ENCODE results near the gene PEA15. TPM values are rescaled to one million over a fixed set of nuclear protein-coding genes. Genes with fewer than 3 reads are reported as not detected.

Gene PEA15
- total and polyA plus RNA-seq, 7 experiments from 2014 or later = 4.7 to 38.6 (median 13.2) TPM

GRCh38 chr1:160177231-160177630 is 28.0 kb upstream of the PEA15 start:
- H3K36me3 ChIP-seq (ENCODE audit: control insufficient read depth in 2 of 3, insufficient read depth in 3 of 3, low read length in 3 of 3) = no peaks in the 10 kb centered on the region
- H3K36me3 Mint-ChIP-seq = no peaks in the 10 kb centered on the region
- peak overlapping the region in 1 of 9 donors; percentile 69 for H3K27ac Mint-ChIP-seq
- H3K9me3 ChIP-seq (ENCODE audit: control insufficient read depth in 2 of 3, low read length in 3 of 3) = no peaks in the 10 kb centered on the region
- DNase-seq = no peak
- H3K4me1 ChIP-seq (ENCODE audit: control insufficient read depth in 2 of 2, insufficient read depth in 2 of 2, low read length in 2 of 2) = no peaks in the 10 kb centered on the region
- intact Hi-C loops (cut with micrococcal nuclease) = no loop called here
- peaks cover 0 to 4% (median 0%) of the 10 kb centered on the region in 7 donors for H3K4me1 Mint-ChIP-seq
- no peak overlapping the region for H3K27ac ChIP-seq (ENCODE audit: low read depth, low read length)
- no peak overlapping the region for H3K4me3 Mint-ChIP-seq
- H3K27me3 Mint-ChIP-seq = peaks cover 0 to 27% (median 9%) of the 10 kb centered on the region in 5 donors
- H3K27me3 ChIP-seq (ENCODE audit: control insufficient read depth in 2 of 2, insufficient read depth in 2 of 2, low read length in 2 of 2) = no peaks in the 10 kb centered on the region
- peaks cover 0 to 1% (median 0%) of the 10 kb centered on the region in 11 donors for H3K9me3 Mint-ChIP-seq
- H3K4me3 ChIP-seq (ENCODE audit: low read length) = no peak overlapping the region
- ATAC-seq = no peak
- ChIA-PET CTCF (no interaction called here), POLR2A (no interaction called here)

GRCh38 chr1:160177667-160178066 is 27.5 kb upstream of the PEA15 start:
- H3K27me3 Mint-ChIP-seq = peaks cover 0 to 25% (median 9%) of the 10 kb centered on the region in 5 donors
- ChIA-PET CTCF (no interaction called here), POLR2A (no interaction called here)
- H3K27ac Mint-ChIP-seq = peak overlapping the region in 1 of 9 donors; percentile 69
- H3K4me1 Mint-ChIP-seq = peaks cover 0 to 4% (median 0%) of the 10 kb centered on the region in 7 donors
- no peaks in the 10 kb centered on the region for H3K9me3 ChIP-seq (ENCODE audit: control insufficient read depth in 2 of 3, low read length in 3 of 3)
- H3K4me3 Mint-ChIP-seq = no peak overlapping the region
- no peak overlapping the region for H3K27ac ChIP-seq (ENCODE audit: low read depth, low read length)
- no peaks in the 10 kb centered on the region for H3K4me1 ChIP-seq (ENCODE audit: control insufficient read depth in 2 of 2, insufficient read depth in 2 of 2, low read length in 2 of 2)
- peaks cover 0 to 1% (median 0%) of the 10 kb centered on the region in 11 donors for H3K9me3 Mint-ChIP-seq
- no peaks in the 10 kb centered on the region for H3K27me3 ChIP-seq (ENCODE audit: control insufficient read depth in 2 of 2, insufficient read depth in 2 of 2, low read length in 2 of 2)
- DNase-seq = no peak
- no peak overlapping the region for H3K4me3 ChIP-seq (ENCODE audit: low read length)
- no peaks in the 10 kb centered on the region for H3K36me3 Mint-ChIP-seq
- H3K36me3 ChIP-seq (ENCODE audit: control insufficient read depth in 2 of 3, insufficient read depth in 3 of 3, low read length in 3 of 3) = no peaks in the 10 kb centered on the region
- no peak for ATAC-seq
- intact Hi-C loops (cut with micrococcal nuclease) = no loop called here

- ATAC-seq = no peak
- DNase-seq = no peak
- Mint-ChIP-seq H3K36me3 (no peaks in the 10 kb centered on the region), H3K4me3 (no peak overlapping the region), H3K9me3 (peaks cover 0 to 1% (median 0%) of the 10 kb centered on the region in 11 donors), H3K4me1 (peaks cover 0 to 2% (median 0%) of the 10 kb centered on the region in 7 donors), H3K27me3 (peaks cover 0 to 20% (median 9%) of the 10 kb centered on the region in 5 donors), H3K27ac (no peak overlapping the region)
- H3K27ac ChIP-seq (ENCODE audit: low read depth, low read length) = no peak overlapping the region
- CTCF ChIA-PET = no interaction called here
- H3K36me3 ChIP-seq (ENCODE audit: control insufficient read depth in 2 of 3, insufficient read depth in 3 of 3, low read length in 3 of 3) = no peaks in the 10 kb centered on the region
- H3K27me3 ChIP-seq (ENCODE audit: control insufficient read depth in 2 of 2, insufficient read depth in 2 of 2, low read length in 2 of 2) = no peaks in the 10 kb centered on the region
- no peaks in the 10 kb centered on the region for H3K9me3 ChIP-seq (ENCODE audit: control insufficient read depth in 2 of 3, low read length in 3 of 3)
- POLR2A ChIA-PET = no interaction called here
- no peaks in the 10 kb centered on the region for H3K4me1 ChIP-seq (ENCODE audit: control insufficient read depth in 2 of 2, insufficient read depth in 2 of 2, low read length in 2 of 2)
- H3K4me3 ChIP-seq (ENCODE audit: low read length) = no peak overlapping the region
- intact Hi-C loops (cut with micrococcal nuclease) = no loop called here
These were observed 26.5 kb upstream of the PEA15 start for GRCh38 chr1:160178731-160179130.

- no peak for ATAC-seq
- DNase-seq = no peak
- Mint-ChIP-seq H3K27ac (no peak overlapping the region), H3K9me3 (peaks cover 0 to 1% (median 0%) of the 10 kb centered on the region in 11 donors), H3K4me3 (no peak overlapping the region), H3K36me3 (no peaks in the 10 kb centered on the region), H3K27me3 (peaks cover 0 to 20% (median 9%) of the 10 kb centered on the region in 5 donors), H3K4me1 (peaks cover 0 to 1% (median 0%) of the 10 kb centered on the region in 7 donors)
- H3K27ac ChIP-seq (ENCODE audit: low read depth, low read length) = no peak overlapping the region
- CTCF ChIA-PET = no interaction called here
- no peaks in the 10 kb centered on the region for H3K27me3 ChIP-seq (ENCODE audit: control insufficient read depth in 2 of 2, insufficient read depth in 2 of 2, low read length in 2 of 2)
- no peaks in the 10 kb centered on the region for H3K9me3 ChIP-seq (ENCODE audit: control insufficient read depth in 2 of 3, low read length in 3 of 3)
- H3K4me1 ChIP-seq (ENCODE audit: control insufficient read depth in 2 of 2, insufficient read depth in 2 of 2, low read length in 2 of 2) = no peaks in the 10 kb centered on the region
- no peaks in the 10 kb centered on the region for H3K36me3 ChIP-seq (ENCODE audit: control insufficient read depth in 2 of 3, insufficient read depth in 3 of 3, low read length in 3 of 3)
- intact Hi-C loops (cut with micrococcal nuclease) = no loop called here
- H3K4me3 ChIP-seq (ENCODE audit: low read length) = no peak overlapping the region
- POLR2A ChIA-PET = no interaction called here
These were observed 25.8 kb upstream of the PEA15 start for GRCh38 chr1:160179336-160179735.

- H3K27me3 Mint-ChIP-seq = peaks cover 0 to 14% (median 12%) of the 10 kb centered on the region in 5 donors
- Histone ChIP-seq H3K36me3 (ENCODE audit: control insufficient read depth in 2 of 3, insufficient read depth in 3 of 3, low read length in 3 of 3) (no peaks in the 10 kb centered on the region), H3K4me1 (ENCODE audit: control insufficient read depth in 2 of 2, insufficient read depth in 2 of 2, low read length in 2 of 2) (no peaks in the 10 kb centered on the region), H3K27me3 (ENCODE audit: control insufficient read depth in 2 of 2, insufficient read depth in 2 of 2, low read length in 2 of 2) (no peaks in the 10 kb centered on the region), H3K4me3 (ENCODE audit: low read length) (no peak overlapping the region), H3K27ac (ENCODE audit: low read depth, low read length) (no peak overlapping the region), H3K9me3 (ENCODE audit: control insufficient read depth in 2 of 3, low read length in 3 of 3) (no peaks in the 10 kb centered on the region)
- no peaks in the 10 kb centered on the region for H3K9me3 Mint-ChIP-seq
- no peaks in the 10 kb centered on the region for H3K4me1 Mint-ChIP-seq
- no peak overlapping the region for H3K4me3 Mint-ChIP-seq
- ATAC-seq = no peak
- H3K36me3 Mint-ChIP-seq = no peaks in the 10 kb centered on the region
- CTCF ChIA-PET = interaction anchor here (1.1 kb wide), 1 partner anchor 104 kb away, joined by 3 read pairs; no protein-coding TSS in a partner anchor
- POLR2A ChIA-PET = no interaction called here
- DNase-seq = no peak
- no peak overlapping the region for H3K27ac Mint-ChIP-seq
- intact Hi-C loops (cut with micrococcal nuclease) = no loop called here
These were observed 18.9 kb upstream of the PEA15 start for GRCh38 chr1:160186246-160186645.

- no peak for ATAC-seq
- Histone ChIP-seq H3K4me3 (ENCODE audit: low read length) (no peak overlapping the region), H3K27me3 (ENCODE audit: control insufficient read depth in 2 of 2, insufficient read depth in 2 of 2, low read length in 2 of 2) (no peaks in the 10 kb centered on the region), H3K4me1 (ENCODE audit: control insufficient read depth in 2 of 2, insufficient read depth in 2 of 2, low read length in 2 of 2) (no peaks in the 10 kb centered on the region), H3K36me3 (ENCODE audit: control insufficient read depth in 2 of 3, insufficient read depth in 3 of 3, low read length in 3 of 3) (no peaks in the 10 kb centered on the region), H3K9me3 (ENCODE audit: control insufficient read depth in 2 of 3, low read length in 3 of 3) (no peaks in the 10 kb centered on the region), H3K27ac (ENCODE audit: low read depth, low read length) (no peak overlapping the region)
- ChIA-PET POLR2A (no interaction called here), CTCF (interaction anchor here (0.7 to 1.1 kb wide), 2 partner anchors 101 to 103 kb away, joined by 3 to 4 read pairs; no protein-coding TSS in a partner anchor)
- intact Hi-C loops (cut with micrococcal nuclease) = no loop called here
- Mint-ChIP-seq H3K27me3 (peaks cover 0 to 14% (median 9%) of the 10 kb centered on the region in 5 donors), H3K4me3 (no peak overlapping the region), H3K36me3 (no peaks in the 10 kb centered on the region), H3K9me3 (no peaks in the 10 kb centered on the region), H3K4me1 (no peaks in the 10 kb centered on the region), H3K27ac (no peak overlapping the region)
- DNase-seq = no peak
These were observed 18.5 kb upstream of the PEA15 start for GRCh38 chr1:160186729-160187128.

- no peaks in the 10 kb centered on the region for H3K4me1 Mint-ChIP-seq
- POLR2A ChIA-PET = interaction anchor here (0.6 kb wide), 1 partner anchor 1141 kb away, joined by 4 read pairs; no protein-coding TSS in a partner anchor
- no peaks in the 10 kb centered on the region for H3K9me3 ChIP-seq (ENCODE audit: control insufficient read depth in 2 of 3, low read length in 3 of 3)
- H3K27ac ChIP-seq (ENCODE audit: low read depth, low read length) = no peak overlapping the region
- no peak overlapping the region for H3K4me3 Mint-ChIP-seq
- intact Hi-C loops (cut with micrococcal nuclease) = no loop called here
- H3K4me3 ChIP-seq (ENCODE audit: low read length) = no peak overlapping the region
- no peaks in the 10 kb centered on the region for H3K27me3 ChIP-seq (ENCODE audit: control insufficient read depth in 2 of 2, insufficient read depth in 2 of 2, low read length in 2 of 2)
- no peak overlapping the region for H3K27ac Mint-ChIP-seq
- DNase-seq (no peak), ATAC-seq (no peak)
- H3K36me3 ChIP-seq (ENCODE audit: control insufficient read depth in 2 of 3, insufficient read depth in 3 of 3, low read length in 3 of 3) = no peaks in the 10 kb centered on the region
- peaks cover 0 to 10% (median 7%) of the 10 kb centered on the region in 5 donors for H3K27me3 Mint-ChIP-seq
- no peaks in the 10 kb centered on the region for H3K9me3 Mint-ChIP-seq
- no peaks in the 10 kb centered on the region for H3K36me3 Mint-ChIP-seq
- CTCF ChIA-PET = interaction anchor here (0.7 to 1.1 kb wide), 2 partner anchors 102 kb away, joined by 3 to 4 read pairs; no protein-coding TSS in a partner anchor
- H3K4me1 ChIP-seq (ENCODE audit: control insufficient read depth in 2 of 2, insufficient read depth in 2 of 2, low read length in 2 of 2) = no peaks in the 10 kb centered on the region
These were observed 17.8 kb upstream of the PEA15 start for GRCh38 chr1:160187407-160187806.

Measured in naive thymus-derived CD4-positive, alpha-beta T cell (primary cell).